Epithelial cell of proximal tubule (primary cell): Measurements from ENCODE around the gene ZNF83. TPM values are rescaled to one million over a fixed set of nuclear protein-coding genes. Genes with fewer than 3 reads are reported as not detected.
A peak's percentile ranks its signal among the peaks of the same experiment; 100 is the strongest.

Experiments used
- DNase-seq: peaks from one replicate; pipeline ENCODE4 v3.0.0-alpha.2; 2011; ENCODE audit warnings: low read depth
- H3K4me3 ChIP-seq: 2 replicates; pipeline ENCODE4 v1.5.1; 2011; ENCODE audit warnings: low read depth, mild to moderate bottlenecking, low read length
- CTCF ChIP-seq: conservative IDR thresholded peaks from 2 replicates; pipeline ENCODE4 v1.5.1; 2012; ENCODE audit warnings: low read depth, mild to moderate bottlenecking, low read length
- total RNA-seq: library from RNA; depleted of rRNA; stranded (reverse); fragments of >200 nt; gene quantifications from 2 replicates; pipeline ENCODE4 v1.2.3, GENCODE V29; 2015

Gene ZNF83
- total RNA-seq, 1 donor from 2014 or later: 46.5 TPM

GRCh38 chr19:52669586-52669985 is 31.4 kb upstream of the ZNF83 start:
- no peak for DNase-seq
- no peak for TF ChIP-seq CTCF

GRCh38 chr19:52667972-52668371 is 29.8 kb upstream of the ZNF83 start:
- DNase-seq: no peak
- H3K4me3 ChIP-seq: no peak overlapping the region
- no peak for TF ChIP-seq CTCF

More at GRCh38 chr19:52669586-52669985, 31.4 kb upstream of the ZNF83 start:
- H3K4me3 ChIP-seq: no peak overlapping the region

DNA sequence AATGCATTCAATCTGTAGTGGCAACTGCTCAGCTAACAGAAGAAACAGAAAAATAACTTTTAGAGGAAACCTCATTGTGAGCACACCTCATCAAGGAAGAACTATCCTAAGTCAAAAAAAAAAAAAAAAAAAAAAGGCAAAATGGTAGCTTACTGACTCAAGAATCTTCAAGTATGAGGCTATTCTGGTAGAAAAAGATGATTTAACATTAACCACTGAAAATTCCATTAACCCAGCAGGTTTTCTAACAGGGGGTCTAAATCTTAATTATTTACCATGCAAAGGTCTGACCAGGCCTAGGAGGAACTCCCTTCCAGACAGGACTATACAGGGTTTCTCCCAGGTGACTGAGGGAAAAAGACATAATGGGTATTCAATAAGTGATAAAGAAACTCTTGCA is 28.4 kb upstream of the ZNF83 start:
- no peak for TF ChIP-seq CTCF
- DNase-seq: no peak
- no peak overlapping the region for H3K4me3 ChIP-seq

GRCh38 chr19:52665529-52665928 is 27.4 kb upstream of the ZNF83 start:
- peak; percentile 22 for TF ChIP-seq CTCF
- peak; percentile 88 for DNase-seq
- H3K4me3 ChIP-seq: no peak overlapping the region

GRCh38 chr19:52665027-52665426 is 26.9 kb upstream of the ZNF83 start:
- TF ChIP-seq CTCF: no peak
- no peak for DNase-seq
- no peak overlapping the region for H3K4me3 ChIP-seq

- H3K4me3 ChIP-seq: no peak overlapping the region
- DNase-seq: no peak
- no peak for TF ChIP-seq CTCF
These were observed 26.3 kb upstream of the ZNF83 start for GRCh38 chr19:52664461-52664860.

- no peak for TF ChIP-seq CTCF
These were observed 24.5 kb upstream of the ZNF83 start for GRCh38 chr19:52662631-52663030.

More at GRCh38 chr19:52662631-52663030, 24.5 kb upstream of the ZNF83 start:
- no peak for DNase-seq
- no peak overlapping the region for H3K4me3 ChIP-seq
